SIG-M5 treated with dmso at 0.1 percent for 504 hours (cell line): ENCODE measurements around the gene LRRC3B.

Experiments
- DNase-seq: peaks from one replicate; lab custom pipeline; 2025; ENCODE audit not compliant: unreplicated experiment; lab: John Stamatoyannopoulos, UW

The LRRC3B gene

DNA sequence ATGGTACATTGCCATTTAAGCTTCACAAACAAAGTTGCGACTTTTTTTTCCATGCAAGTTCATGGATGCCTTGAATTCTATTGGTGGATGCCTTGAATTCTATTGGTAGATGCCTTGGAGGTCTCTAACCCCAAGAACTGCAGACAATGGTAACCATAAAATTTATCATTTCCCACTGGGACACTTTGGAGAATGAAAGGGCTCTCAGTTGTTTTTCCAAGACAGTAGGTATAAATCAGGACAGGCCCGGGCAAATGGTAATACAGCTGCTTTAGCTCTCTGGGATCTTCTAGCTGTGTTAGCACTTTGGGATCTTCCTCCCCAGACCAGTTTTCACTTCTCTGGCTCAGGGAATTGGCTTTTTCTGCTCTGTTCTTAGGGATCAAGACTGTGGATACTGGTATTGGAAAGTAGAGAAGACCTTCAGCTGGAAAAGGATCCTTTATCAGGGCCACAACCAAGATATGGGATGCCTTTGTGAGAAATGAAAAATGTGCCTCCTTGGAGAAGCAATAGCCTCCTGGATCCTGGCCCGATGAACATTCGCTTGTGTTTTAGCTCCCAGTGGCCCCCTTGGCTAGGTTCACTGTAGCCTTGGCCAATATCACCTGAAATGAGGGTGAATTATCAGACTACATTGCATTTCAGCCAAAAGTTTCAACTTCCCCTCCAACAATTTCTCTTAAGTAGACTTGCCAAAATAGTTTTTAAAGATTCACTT, 8.3 kb downstream of the LRRC3B start:
- DNase-seq: no peak

DNA sequence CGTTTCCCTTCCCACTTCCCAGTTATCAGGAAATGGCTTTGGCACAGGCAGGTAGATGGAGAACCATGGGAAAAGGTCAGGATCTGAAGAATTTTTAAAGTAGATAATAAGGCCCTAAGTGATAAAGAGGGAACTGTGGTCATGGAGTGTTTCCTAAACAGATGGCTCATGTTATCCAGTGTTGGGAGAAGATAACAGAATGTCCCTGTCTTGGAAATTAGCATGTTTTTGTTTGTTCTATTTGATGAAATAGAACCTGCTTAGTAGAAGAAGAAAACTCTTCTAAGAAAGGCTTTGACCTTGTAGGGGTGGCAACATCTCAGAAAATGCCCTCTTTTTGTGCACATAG, 8.8 kb downstream of the LRRC3B start:
- DNase-seq: no peak

DNA sequence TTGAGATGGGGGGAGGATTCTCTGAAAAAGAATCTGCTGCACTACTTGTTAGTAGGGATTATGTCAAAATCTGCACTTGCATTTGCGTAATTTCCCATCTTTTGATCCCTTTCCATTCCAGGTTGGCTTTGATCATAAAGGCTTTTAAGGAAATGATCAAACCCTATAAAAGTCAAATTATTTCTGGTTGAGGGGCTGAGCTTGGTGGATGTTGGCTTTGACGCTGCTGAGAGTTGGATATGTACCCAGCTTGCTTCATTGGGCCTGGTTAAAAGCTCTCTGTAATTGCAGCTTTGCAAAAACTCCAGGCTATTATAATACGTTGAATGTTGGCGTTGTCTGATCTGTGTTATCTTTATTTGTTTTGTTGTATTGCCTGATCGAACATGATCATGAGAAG, 12.0 kb downstream of the LRRC3B start:
- DNase-seq: no peak

DNA sequence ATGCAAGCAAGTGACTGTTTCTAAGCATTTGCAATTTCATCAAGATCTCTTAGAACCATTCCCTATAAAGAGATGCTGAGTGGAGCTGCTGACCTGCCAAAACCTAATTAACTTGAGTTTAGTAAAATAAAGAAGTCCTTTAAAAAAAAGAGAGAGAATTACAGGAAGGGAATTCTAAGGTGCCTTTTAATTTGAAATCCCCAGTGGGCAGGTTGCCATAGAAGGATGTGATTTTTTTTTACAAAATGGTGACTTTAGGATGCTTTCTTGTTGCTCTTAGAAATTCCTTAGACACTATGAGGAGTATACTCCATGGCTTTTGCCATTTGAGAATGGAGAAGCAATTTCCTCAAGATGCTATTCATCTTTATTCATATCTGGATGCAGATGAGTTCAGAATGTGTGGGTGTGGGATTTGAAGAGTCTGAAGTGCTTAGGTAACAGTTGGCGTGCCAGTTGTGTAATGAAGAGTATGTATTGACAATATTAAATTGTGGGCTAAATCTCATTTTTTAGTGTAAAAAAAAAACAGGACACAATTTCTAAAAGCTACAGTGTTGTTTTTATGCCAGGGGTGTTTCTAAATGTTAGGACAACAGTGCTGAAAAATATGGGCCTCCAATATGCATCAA, 13.6 kb downstream of the LRRC3B start:
- DNase-seq: no peak

DNA sequence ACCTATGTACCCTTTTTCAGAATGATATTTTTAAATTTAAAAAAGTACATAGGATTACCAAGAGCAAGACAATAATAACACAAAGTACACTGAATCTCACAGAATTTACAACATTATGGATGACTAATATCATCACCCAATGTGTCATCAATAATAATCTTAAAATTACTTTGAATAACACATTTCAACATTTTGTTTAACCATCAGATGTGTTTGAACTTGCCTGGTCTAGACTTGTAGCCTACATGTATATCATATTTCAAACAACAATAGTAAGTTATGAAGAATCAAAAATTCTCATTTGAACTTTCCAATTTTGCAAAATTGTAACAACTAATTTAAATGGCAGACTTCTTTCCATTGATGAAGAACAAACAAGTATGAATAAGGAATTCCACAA, 15.1 kb downstream of the LRRC3B start:
- DNase-seq: no peak

DNA sequence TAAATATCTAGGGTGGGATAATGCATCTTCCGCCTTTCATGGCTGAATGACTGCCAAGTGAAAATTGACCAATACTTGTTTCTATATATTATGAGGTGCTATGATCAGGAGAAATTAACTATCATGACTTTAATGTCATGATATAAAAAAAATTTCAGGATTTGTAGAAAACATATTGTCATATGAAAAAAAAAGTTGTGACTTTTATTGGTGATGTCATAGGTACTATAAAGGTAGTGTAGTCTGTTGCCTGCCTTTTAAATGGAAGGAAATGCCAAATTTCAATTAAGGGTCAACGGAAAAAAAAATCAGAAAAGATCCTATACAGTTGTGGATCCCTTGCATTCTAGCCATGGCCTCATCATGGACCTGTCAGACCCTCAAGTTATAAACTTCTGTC, 15.5 kb downstream of the LRRC3B start:
- no peak for DNase-seq

DNA sequence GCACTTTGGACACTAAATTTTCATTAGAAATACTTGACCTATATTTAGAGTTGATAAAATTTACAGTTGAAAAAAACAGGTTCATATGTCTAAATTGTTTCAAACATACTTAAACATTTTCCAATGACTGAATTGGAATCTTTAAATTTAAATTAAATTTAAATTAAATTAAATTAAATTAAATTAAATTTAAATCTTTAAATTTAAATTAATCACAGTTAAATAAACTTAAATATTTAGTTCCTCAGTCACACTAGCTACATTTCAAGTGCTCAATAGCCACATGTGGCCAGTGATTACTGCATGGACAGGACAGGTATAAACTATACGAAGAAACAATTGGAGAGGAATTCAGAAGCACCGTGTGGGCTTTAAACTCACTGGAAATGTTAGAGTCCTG, 16.8 kb downstream of the LRRC3B start:
- DNase-seq: no peak

DNA sequence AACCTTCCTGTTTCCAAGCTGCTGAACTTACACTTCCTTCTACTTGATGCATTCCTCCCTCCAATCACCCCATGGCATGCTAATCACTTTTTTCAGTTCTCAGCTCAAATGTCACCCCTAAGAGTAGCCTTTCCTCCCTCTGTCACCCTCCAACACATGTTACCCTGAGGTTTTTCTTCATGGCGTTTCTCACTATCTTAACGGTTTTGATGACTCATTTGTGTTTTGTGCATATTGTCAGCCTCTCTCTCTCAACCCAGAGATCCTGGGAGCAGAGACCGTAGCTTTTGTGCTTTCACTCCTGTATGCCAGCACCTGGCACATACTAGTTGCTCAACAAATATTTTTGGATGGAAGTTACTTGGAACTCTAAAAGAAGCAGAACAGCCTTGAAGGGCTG, 24.5 kb downstream of the LRRC3B start:
- no peak for DNase-seq

DNA sequence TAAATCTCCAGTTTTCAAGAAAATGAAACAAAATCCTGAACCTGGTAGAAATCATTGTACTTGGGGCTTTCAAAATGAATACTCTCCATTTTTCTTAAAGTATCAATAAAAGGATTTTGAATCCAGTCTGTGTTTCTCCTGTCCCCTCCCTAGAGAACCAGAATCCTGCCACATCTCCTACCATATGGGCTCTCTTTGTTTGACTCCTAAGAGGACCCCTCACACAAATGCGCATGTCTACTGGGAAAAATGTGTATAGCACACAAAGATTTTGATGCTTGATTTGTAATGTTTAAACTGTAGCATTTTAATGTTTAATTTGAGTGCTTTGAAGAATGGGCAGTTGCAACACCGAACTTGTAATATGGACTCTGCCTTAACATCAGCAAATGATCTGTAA, 25.9 kb downstream of the LRRC3B start:
- DNase-seq: no peak

DNA sequence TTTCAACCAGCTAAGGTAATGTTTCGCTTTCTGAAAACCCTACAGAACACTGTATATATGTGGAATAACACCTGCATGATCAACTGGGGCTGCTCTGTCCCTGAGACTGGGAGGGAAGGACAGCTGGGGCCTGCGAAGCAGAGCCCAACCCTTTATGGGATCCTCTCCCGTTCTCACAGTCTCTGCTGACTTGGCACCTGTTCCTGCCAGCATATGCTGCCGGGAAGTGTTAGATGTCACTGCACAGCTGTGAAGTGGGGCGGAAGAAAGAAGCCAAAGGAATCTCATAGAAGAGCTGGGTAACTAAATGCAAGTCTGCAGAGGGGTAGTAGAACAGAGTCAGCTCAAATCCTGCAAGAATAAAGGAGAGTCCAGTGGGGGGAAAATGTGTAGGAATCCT, 29.6 kb downstream of the LRRC3B start:
- no peak for DNase-seq

DNA sequence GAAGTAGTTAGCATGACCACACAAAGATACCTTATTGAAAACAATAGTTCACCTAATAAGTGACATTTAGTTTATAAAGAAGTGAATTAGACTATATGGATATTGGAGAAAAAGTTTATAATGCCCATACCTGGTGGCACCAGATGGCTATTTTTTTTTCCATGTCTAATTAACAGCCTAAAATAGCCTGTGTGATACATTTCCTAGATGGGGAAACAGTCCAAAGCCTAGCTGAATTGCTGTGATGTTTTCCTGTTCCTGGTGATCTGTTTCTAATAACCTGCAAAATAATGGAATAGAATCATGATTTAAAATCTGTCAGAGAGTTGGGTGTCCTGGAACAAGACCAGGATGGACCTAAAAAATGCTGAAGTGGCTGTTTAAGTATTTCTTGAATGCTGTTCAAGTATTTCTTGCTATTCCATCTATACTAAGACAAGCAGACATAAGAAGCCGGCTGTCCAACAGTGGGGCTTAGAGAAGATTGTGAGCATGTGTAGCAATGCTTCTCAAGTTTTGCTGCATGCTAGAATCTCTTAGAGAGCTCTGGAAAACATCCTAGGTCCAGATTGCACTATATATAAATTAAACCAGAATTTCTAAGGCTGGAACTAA, 31.3 kb downstream of the LRRC3B start:
- DNase-seq: no peak

DNA sequence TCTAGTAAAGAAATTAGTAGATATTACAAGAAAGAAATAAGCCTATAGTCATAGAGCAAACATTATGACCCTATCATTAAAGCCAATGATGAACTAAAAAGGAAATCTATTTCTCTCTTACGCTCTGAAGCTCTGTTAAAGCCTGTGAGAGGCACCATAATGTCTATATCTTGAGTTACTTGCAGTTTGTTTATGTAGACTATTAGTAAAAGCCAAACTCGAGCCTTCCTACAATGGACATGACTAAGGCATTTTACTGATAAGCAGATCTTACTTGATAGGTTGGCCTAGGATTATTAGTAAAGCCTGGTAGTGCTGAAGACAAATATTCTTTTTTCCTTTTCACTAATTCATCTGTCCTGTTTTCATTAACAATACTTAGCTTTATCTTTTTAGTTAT, 32.7 kb downstream of the LRRC3B start:
- no peak for DNase-seq

DNA sequence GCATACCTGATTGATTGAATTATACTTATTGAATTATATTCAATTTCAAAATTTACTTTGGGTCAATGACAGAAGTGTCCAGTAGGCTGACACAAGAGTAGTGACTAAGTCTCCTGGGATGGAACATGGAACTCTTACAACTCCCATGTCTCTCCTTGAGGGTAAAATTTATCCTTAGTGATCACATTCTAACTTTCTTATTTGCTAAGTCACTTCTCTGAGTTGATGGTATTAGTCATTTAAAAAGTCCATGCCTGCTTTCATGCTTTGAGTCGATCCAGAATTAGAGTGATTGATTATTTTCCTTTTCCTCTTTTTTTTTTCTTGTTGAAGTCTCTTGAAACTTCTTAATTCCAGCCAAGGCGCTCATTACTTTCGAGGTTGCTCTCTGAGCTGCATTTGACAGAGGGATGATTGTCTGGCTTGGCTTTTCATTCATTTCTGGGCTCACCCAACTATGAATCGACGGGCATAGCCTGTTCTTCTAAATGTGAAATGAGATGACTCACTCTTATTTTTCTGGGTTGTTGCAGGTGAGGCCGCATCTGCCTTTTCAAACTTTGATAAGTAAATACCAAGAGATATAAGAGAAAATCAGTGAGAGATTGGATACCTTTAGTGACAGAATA, 34.9 kb downstream of the LRRC3B start:
- DNase-seq: no peak

DNA sequence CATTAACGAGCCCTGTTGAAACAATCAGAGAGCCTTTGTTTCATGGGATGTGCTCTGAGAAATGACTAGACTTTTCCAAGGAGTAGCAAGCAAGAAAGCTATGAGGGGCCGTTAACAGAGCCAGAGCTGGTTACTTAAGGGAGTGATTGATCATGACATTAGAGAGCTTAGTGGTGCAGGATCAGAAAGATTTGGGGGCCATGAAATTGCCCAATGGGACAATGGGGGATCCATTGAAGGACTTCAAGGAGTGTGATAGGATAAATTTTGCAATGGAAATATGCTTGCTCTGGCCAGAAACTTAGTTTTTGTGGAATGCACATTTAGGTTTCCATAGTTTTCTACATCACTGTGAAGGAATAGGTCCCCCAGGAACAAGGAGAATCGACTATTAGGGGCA, 45.6 kb downstream of the LRRC3B start:
- no peak for DNase-seq

DNA sequence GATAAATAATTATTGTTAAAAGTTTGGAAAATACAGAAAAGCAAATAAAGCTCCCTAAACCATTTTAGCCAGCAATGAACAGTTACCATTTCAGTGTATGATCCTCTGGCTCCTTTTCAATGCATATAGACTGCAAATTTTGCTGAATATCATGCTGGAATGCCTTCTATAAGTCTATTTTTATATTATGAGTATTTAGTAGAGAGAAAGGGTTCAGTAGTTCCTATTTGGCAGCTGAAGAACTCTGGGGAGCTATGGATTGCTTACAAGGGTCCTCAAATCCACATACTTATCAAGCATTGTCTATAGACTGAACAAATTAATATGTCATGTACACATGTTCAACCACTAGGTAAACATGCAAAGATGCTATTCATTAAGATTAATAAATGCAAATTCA, 46.1 kb downstream of the LRRC3B start:
- no peak for DNase-seq

DNA sequence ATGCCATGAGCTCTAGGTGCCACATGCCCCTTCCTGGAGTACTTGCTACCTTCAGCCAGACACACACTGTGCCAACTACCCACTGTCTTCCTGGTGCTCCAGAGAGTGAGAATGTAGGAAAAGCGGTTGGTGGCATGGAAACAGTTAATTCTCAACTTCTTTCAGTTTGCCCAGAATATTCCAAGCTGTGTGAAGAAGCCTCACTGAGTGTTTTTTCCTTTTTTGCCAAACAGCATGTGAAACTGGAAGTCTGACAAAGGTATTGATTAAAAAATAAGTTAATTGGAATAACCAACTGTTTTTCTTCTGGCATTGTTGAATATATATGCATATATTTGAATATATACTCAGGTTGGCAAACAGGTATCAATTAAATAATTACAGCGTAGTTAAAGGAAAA, 52.8 kb downstream of the LRRC3B start:
- DNase-seq: no peak

DNA sequence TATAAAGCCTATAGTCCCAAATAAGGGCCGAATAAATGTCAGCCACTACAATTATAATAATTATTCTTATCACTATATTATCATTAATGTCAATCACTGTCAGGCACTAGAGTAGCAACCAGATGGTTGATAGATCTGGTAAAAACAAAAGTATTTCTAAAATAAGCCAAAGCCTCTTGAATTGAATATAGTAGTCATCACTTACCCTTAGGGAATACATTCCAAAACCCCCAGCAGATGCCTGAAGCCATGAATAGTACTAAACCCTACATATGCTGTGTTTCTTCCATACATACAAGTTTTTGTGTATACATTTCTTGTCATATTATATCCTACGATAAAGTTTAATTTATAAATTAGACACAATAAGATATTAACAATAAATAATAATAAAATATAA, 59.1 kb downstream of the LRRC3B start:
- DNase-seq: no peak

DNA sequence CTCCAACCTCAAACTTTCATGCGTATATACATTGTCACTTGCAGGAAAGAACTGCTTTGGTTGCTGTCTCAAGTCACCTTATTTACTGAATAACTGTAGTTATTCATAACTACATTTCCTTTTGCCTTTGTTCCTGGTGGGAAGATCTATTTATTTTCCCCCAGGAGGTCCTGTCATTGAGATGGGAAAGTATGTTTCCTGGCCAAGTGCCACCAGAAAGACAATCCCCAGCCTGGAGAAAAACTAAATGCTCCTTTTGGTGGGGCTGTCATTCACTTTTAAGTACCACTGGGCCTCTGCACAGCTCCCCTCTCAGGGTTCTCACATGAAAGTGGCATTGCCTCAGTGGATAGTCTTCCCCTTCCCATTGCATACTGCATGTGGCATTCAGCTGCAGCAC, 59.8 kb downstream of the LRRC3B start:
- DNase-seq: no peak

DNA sequence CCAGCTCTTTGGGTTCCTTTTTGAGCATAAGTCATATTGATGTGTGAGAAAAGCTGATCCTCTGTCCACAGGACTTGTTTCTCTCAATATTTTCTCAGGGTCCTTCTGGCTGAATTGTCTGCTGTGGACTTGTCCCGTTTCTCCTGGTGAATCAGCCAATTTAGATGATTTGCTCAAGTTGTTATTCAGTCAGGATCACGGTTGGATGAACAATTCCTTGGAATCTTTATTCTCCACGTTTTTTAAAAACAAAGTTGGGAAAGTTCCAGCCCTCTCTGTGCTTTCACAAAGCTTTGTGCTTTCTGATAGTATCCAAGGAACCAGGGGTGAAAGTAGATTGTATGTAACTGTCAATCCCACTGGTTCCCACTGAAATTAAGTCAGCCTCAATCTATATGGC, 61.3 kb downstream of the LRRC3B start:
- DNase-seq: no peak

DNA sequence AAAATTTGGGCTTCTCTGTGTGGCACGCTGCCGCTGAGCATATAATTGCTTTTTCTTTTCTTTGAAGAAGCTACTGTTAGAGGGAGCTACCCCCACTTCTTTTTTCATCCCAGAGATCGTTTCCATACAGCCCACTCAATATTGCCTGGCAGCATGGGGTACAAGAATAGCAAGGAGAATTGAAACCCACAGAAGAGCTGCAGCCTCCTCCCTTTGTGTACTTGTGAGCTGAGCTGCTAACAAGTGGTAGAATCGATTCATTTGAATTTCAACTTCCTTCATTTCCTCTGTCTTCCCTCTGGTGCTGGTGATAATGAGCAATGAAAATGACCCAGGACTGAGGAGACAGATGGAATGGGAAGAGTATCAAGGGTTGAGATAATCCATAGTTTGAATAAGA, 64.9 kb downstream of the LRRC3B start:
- DNase-seq: no peak

DNA sequence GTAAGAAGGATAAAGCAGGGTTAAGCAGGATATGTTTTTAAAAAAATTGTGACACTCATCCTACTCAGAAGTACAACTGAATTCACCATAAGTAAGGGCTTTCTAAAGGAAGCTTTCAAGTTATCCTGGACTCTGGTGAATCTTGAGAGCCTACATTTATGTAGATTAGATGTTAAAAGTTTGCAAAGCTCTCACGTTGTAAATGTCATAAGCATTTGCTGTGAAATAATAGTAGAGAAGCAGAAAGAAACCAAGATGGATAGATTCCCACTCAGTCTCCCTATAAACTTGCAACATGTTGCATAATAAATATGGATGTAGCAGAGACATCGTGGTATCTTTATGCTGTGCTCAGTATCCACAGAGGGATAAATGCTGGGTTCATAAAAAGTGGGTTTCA, 77.0 kb downstream of the LRRC3B start:
- no peak for DNase-seq

DNA sequence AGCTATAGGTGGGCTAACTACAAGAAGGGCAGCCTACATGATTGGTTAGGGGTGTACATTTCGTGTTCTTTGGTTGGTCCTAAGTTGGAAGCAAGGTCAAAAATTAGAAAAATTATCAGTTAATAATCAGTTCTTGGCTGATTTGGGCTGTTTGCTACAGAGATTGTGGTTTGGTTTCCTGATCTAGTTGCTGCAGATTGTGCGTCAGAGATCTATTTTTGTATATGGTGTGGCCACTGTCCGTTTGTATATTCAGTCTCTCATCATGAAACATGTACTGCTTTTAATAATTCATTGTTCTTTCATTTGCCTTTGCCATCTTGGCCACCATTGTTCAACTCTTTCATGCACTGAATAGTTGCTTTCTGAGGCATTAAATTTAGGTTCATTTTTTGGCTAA, 80.9 kb downstream of the LRRC3B start:
- DNase-seq: no peak
